Endometrial microvascular endothelial cells (primary cell): ENCODE results near the gene MBP. TPM values are rescaled to one million over a fixed set of nuclear protein-coding genes. Genes with fewer than 3 reads are reported as not detected.
"Not testable (repeated sequence)": the region's sequence is repeated elsewhere in the genome, so short reads cannot be mapped to it uniquely, and the experiment has no call there.

Experiments
- in situ Hi-C: cut with HindIII; loops from 2 replicates; pipeline ENCODE4 v1.10.0; 2017; ENCODE audit warnings: low sequenced_read_pairs, low pct_unique_long_range_greater_than_20kb; ENCODE audit errors: inconsistent ontology term
- total RNA-seq: library from RNA; depleted of rRNA; stranded (reverse); fragments of >200 nt; gene quantifications from one replicate; pipeline ENCODE4 v1.2.3, GENCODE V29; 2015; ENCODE audit errors: inconsistent ontology term

MBP gene
- total RNA-seq, 1 donor from 2014 or later = 8.5 TPM

- in situ Hi-C loops = no loop called here
These were observed 140.1 kb downstream of the MBP start for GRCh38 chr18:76992226-76993084.

- in situ Hi-C loops = no loop called here
These were observed 141.4 kb downstream of the MBP start for GRCh38 chr18:76991021-76991688.

GRCh38 chr18:76990343-76991020 is 142.1 kb downstream of the MBP start:
- in situ Hi-C loops = not testable (repeated sequence)

- in situ Hi-C loops = no loop called here
These were observed 142.9 kb downstream of the MBP start for GRCh38 chr18:76989647-76990190.

GRCh38 chr18:76988827-76989646 is 143.5 kb downstream of the MBP start:
- in situ Hi-C loops = no loop called here

DNA sequence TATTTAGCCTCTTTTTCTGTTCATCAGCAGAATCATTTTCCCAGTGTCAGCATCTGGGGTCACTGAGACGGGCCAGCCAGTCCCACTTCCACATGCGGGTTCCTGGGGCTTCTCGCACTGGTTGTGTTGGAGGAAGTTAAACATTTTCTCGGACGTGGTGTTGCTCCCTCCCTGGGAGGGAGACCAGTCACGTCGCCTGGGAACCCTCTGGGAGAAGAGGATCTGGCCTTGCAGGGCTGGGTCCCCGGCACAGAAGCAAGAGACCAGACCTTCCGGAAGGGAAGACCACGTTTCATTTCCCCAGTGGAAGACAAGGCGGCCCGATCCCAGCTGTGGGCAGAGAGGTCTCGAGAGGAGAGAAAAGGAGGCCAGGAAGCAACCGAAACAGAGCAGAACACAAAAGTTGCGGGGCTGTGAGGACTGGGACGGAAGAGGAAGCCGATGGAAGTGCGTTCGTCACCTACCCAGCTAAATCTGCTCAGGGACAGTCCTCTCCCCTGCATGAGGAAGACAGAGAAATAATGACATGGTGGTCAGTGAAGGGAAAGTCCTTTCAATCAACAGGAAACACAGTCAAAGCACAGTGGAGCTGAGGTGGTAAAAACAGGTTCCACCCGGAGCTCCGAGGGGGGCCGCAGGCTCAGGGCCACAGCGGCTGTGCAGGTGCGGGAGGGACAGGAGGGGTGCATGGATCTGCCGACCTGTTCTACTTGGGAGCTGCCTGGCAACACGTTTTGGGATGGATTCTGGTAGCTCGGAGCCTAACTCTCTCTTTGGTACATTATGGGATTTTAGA is 144.4 kb downstream of the MBP start:
- in situ Hi-C loops = no loop called here

GRCh38 chr18:76986406-76986805 is 146.2 kb downstream of the MBP start:
- in situ Hi-C loops = no loop called here

- in situ Hi-C loops = no loop called here
These were observed 146.7 kb downstream of the MBP start for GRCh38 chr18:76985951-76986236.

DNA sequence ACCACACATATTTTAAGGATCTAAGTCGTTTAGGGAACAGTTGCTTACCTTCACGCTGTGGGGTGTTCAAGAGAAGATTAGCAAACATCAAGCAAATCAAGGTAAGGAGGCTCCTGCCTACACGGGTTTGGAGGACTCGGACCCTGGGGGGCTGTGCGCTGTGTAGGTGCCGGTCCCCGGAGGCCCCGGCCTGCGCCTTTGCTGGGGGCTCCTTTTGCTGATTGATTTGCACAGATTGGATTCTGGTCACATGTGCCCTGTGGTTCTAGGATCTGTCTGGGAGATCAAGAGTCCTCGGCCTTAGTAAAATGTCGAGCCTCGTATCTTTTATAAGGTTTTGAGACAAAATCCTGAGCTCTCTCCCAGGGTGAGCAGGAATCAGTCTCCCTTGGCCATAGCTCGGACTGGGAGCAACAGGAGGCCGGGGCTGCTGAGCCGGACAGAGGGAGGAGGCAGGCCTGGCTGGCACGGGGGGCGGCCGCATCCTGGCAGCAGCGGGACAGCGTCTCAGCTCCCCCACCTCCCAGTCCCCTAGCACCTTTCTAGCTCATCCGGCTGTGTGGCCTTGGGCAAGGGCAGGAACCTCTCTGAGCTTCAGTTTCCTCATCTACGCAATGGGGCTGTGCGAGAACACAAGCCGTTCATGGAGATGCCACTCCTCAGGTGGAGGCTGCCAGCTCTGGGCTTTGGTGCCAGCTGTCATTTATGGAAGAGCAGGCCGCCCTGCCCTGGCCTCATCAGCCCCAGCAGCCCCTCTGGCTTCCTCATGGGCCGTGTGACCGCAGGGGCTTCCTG is 147.2 kb downstream of the MBP start:
- in situ Hi-C loops = no loop called here

DNA sequence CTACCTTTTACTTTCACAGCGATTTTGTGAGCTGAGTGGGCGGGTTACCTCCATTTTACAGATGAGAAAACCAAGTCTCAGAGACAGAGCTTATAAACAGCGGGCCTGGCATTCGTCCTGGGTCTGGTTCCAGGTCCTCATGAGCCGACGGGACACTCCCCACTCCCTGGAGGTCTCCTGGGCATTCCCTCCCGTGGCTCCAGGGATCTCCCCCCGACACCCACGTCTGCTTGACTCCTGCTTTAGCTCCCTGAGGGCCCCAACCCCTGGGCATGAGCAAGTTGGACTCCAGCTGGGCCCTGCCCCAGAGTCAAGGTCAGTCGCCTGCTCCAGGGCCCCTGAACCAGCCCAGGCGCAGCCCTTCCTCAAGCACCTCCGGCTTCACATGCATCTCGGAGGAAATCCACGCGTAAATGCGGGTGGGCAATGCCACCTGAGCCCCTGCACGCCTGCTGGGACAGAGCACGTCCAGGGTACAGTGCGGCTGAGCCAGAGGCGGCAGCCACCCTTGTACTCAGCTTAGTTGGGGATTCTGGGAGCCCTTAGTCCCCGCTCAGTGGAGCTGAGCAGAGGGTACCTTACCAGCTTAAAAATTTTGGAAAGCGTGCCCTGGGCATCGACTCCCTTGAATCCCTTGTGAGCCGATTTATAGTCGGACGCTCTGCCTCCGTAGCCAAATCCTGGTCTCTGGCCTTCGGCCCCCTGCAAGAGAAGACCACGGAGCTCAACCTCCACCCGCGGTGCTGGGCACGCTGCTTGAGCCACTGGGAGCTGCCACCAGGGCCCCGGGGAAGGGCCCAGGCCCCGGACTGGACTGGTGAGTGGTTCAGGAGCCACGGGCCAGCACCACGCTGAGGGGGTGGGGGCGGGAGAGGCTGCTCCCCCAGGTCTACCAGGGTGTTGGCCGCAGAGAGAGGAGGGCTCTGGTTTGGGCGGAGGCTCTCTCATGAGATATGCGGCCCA is 148.1 kb downstream of the MBP start:
- in situ Hi-C loops = no loop called here

DNA sequence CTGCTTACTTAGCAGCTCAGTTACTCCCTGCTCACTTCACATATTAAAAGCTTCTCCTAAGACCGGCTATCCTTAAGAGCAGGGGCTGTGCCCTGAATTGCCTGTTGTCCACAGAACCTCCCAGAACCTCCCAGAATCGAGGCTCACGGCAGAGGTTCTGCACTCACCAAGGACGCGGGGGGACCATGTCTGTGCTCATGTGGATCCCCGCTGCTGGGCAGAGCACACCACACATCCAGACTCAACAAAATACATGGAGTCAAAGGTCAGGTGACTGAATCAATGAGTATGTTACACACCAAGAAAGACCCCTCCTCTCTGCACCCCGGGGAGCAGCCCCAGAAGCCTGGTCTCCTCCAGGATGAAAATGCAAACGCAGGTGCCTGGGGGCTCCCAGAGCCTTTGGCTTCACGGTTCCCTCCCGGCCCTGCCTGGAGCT is 149.0 kb downstream of the MBP start:
- in situ Hi-C loops = no loop called here

GRCh38 chr18:76982841-76983583 is 149.6 kb downstream of the MBP start:
- in situ Hi-C loops = no loop called here

DNA sequence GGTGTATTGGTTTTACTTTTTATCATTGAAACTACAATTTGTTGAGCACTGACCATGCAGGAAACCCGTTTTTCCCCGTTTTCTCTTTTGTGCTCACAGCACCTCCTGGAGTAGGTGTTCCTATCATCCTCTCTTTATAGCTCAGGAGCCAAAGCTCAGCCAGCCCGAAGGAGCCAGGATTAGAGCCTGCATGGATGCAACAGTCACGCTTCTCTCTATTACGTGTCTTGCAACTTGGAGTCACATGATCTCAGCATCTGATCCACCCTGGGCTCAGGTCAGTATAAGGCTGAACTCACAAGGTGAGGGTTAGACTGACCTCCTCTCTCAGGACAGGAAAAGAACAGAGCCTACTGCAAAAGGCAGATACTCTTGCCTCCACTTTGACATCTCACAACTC is 150.5 kb downstream of the MBP start:
- in situ Hi-C loops = no loop called here

GRCh38 chr18:76981396-76981968 is 151.1 kb downstream of the MBP start:
- in situ Hi-C loops = no loop called here

- in situ Hi-C loops = no loop called here
These were observed 151.8 kb downstream of the MBP start for GRCh38 chr18:76980663-76981395.
